GM21515 (cell line): ENCODE measurements around the gene MICAL3.

Experiments
- ATAC-seq: cut with Tn5 transposase; IDR thresholded peaks from one replicate; pipeline ENCODE4 v1.9.1; 2021; ENCODE audit not compliant: unreplicated experiment

Gene MICAL3

GRCh38 chr22:17802822-17803221, 221.5 kb downstream of the MICAL3 start:
- no peak for ATAC-seq

- no peak for ATAC-seq
These were observed 221.9 kb downstream of the MICAL3 start for GRCh38 chr22:17802411-17802810.

GRCh38 chr22:17797721-17798559, 226.4 kb downstream of the MICAL3 start:
- no peak for ATAC-seq

DNA sequence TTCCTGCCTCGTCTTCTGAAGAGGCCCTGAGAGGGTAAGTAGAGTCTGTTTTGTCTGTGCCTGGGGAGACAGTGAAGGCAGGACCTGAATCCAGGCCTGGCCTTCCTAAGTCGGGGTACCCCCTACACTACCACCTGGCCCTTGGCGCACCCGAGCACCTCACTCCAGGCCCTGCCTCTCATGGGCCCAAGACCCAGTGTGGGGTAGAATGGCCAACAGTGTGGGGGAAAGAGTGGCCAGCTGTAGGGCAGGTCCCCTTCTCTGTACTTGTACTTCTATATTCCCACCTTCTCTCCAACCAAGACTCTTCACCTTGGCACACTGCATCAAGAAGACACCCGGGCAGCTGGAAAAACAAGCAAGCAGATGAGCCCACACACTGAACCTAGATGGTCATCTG, 227.7 kb downstream of the MICAL3 start:
- ATAC-seq, result no peak

- ATAC-seq, result no peak
These were observed 228.5 kb downstream of the MICAL3 start for GRCh38 chr22:17795661-17796548.

DNA sequence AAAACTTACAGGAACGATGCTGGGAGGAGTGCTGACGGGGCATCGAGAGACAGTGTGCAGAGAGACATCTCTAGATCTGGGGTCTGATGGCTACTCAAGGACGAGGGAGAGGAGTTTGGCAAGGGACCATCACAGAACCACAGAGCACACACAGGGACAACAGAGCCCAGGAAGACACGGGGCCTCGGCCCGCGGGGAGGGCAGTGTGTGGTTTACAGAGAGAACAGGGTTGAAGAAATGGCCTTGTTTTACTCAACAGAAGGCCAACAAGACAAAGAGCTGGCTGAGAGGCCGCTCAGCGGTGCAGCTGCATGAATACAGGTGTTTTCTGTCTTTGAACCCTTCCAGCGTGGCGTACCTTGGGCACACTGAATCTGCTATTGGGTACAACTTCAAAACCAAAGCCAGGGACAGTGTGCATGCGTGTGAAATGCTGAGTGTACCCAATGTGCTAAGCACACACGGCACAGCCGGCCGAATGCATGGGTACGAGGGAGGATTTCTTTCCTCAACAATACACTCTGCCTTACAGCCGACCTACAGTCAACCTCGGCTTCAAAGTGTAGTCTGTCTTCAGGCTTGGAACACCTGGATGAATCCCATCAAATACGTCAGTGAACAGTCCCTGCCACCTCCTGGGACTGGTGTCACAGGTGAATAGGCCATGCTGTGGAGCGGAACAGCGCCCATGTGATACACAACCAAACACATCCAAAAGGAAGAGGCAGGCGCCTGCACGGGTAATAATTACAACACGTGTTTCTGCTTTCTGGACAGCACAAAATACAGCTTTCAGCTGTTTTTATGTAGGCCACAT, 229.4 kb downstream of the MICAL3 start:
- no peak for ATAC-seq

DNA sequence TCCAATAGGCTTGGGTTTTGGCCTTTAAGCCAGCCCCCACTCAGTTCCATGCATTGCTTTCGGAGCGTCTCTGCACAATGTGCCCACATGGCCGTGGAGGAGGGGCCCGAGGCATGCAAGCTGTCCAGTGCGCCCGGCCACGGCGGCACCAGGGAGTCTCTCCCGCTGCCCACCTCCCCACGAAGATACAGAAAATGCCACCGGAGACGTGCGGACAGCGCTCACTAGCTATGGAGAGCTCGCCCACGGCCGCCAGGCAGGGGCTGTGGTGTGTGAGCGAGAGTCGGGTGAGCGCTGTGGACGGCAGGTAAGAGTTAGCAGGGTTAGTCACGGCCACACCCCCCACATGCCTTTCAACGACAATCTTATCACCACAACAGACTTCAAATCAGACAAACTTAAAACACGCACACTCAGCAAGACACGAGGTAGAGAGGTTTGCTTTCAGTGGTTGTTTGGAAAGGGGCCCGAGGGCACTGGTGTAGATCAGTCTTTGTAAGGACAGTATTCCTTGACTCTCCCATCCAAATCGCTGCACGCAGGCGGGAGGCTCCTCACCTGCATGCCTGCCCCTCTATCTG, 231.4 kb downstream of the MICAL3 start:
- ATAC-seq, result no peak

DNA sequence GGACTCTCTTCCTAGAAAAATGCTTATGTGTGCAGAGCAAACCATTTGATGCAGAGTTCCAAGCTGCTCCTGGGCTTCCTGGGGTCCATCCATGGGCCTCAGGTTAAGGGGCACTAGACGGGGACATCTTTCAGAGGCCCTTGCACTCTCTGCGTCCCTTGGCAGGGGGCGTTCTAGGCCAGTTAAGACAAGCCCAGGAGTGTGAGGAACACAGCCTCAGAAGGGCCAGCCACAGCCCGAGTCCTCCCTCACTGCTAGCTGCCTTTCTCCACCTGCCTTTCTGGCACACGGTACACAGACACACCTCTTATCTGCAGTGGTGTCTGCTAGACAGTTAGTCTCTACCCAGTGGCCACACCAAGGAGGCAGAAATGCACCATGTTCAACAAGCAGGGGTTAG, 232.1 kb downstream of the MICAL3 start:
- ATAC-seq, result no peak

DNA sequence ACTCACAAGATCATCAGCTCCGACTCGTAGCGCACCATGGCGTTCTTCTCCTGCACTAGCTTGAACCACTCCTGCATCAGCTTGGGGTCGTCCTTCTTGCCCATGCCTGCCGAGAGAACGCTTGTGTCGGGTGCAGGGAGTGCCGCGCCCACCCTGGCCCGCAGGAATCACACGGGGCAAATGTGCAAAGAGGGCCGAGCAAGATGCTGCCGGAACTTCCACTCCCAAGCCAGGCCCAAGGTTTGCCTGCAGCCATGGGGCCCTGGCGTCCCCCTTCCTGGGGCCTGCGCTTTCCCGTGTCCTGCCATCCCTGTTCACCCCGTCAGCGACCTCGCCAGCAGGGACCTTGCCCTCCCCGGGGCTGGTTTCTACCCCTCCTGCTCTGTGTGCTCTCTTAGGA, 233.2 kb downstream of the MICAL3 start:
- ATAC-seq, result no peak

GRCh38 chr22:17789379-17790200, 234.8 kb downstream of the MICAL3 start:
- no peak for ATAC-seq

- ATAC-seq, result no peak
These were observed 235.6 kb downstream of the MICAL3 start for GRCh38 chr22:17788528-17789378.

DNA sequence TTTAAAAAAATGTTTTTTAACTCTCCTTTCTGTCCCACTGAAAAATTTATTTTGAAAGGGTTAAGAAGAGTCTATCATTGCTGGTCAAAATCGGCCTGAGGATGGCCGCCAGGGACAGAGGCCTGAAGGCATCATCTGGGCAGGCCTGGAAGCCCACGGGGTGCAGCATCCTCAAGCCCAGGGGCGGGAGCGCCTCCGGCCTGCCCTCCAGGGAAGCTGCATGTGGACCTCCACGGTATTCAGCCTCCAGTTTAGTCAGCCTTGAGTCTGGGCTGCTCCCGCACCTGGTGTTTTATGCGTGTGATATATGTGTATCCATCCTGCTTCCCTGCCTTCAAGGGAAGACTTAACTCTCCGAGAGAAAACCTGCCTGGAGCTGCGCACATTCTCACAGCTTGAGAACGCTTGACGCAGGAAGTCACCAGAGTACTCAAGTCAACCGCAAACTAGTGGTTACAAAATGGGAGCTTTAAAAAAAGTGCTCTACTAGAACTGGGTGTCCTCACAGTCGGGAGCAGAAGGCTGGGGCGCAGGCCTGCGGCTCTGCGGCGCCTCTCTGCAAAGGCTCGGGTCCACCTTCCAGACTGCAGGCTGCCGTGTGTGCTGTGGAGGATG, 236.5 kb downstream of the MICAL3 start:
- ATAC-seq, result no peak

DNA sequence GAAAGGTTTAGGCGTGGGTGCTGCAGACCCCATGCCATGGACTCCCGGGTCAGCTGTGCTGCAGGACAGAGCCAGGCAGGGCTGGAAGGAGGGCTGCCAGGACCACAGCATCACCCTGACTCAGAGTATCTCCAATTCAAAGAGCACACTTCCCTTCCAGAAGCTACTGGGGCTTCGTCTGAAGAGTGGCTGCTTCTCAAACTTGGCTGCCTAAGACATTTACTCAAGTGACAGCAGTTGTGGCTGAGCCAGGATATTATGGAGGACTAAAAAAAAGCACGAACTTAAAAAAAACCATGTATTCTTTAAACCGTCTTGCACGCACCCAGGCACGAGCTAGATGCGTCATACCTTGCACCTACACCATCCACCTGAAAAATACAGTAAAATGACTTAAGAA, 237.1 kb downstream of the MICAL3 start:
- ATAC-seq, result no peak

DNA sequence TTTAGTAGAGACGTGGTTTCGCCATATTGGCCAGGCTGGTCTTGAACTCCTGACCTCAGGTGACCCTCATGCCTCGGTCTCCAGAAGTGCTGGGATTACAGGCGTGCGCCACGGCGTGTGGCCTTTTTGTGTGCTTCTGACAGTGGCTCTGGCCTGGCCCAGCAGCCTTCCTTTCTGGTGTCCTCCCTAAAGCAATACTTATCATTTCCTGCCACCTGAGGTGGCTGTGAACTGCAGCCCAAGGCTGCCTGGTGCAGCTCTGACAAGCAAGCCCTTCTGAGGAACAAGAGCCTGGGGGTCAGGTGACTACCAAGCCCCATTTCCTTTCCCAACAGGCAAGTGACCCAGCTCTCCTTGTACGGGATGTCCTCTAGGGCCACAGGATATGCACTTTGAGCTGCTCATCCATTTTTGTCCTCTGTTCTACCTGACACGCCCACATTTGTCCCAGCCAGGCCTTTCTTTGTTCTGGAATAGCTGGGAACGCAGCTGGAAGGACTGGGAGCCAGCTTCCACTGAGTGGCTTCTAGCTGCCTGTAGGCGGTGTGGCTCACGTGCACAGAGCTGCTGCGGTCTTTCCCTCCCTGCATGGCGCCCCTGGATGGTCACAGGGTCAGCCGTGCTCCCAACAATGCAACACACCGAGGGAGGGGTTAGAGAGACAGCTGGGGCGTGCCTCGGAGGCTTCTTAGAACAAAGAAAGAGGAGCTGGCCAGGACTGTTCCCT, 237.8 kb downstream of the MICAL3 start:
- no peak for ATAC-seq

DNA sequence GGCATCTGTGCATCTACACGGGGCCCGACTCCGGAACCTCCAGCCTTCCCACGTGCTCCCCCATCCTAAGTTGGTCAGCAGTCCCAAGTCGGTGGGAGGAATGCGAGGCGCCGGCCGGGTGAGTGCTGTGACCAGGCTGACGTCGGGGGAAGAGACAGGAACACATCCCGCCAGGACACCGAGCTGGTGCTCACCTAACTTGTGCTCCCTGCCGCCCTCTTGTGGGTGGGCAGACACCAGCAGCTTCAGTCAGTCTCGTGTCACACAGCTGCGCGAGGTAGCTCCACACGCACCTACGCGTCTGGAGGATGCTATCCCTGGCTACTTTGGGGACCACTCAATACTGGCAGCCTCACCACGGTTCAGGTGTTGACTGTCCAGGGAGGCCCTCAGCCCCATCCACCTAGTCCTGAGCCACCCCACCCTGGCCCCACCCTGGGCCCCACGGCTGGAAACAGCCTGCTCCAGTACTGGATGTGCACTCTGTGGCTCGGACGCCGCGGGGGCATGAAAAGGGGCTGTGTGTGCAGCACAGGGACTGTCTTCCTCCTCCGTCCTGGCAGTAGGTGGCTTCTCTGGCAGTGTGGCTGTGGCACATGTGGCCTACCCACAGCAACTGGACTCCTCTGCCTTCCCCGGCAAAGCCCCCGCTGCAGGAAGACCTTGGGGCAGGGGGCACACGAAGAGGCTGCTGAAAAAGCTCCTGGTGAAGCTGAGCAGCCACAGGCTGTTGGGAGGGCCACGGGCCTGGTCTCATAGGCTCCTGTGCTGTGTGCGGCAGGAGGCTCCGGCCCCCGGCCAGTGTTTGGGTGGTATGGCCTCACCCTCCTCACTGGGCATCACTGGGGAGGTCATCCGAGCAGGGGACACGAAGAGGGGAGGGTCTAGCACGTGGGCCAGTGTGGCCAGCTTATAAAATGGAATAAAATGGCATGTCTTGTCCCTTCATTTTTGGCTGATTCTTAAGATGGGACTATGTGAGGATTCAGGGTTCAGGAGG, 238.9 kb downstream of the MICAL3 start:
- no peak for ATAC-seq

GRCh38 chr22:17784776-17785175, 239.6 kb downstream of the MICAL3 start:
- no peak for ATAC-seq
